ENCODE results near the gene CAPN2.

- TF ChIP-seq POLR2A (IDR thresholded peaks at IDR 0.05; ENCODE audit: low read depth, low read length), result no peak
- TF ChIP-seq POLR2AphosphoS5 (IDR thresholded peaks at IDR 0.05; ENCODE audit: low read depth, low read length), result no peak
- no peak for TF ChIP-seq TAF1 (IDR thresholded peaks at IDR 0.05; ENCODE audit: borderline replicate concordance, low read depth, low read length)
Measured at GRCh38 chr1:223717695-223718363, 5.5 kb downstream of the CAPN2 start.

All from GM12892 (cell line).